Hepatocyte (in vitro differentiated cells): ENCODE results near the gene INPP5D. TPM values are rescaled to one million over a fixed set of nuclear protein-coding genes. Genes with fewer than 3 reads are reported as not detected.

ENCODE experiments used
- DNase-seq: peaks from one replicate; pipeline ENCODE4 v3.0.0-alpha.2; 2016; ENCODE audit warnings: low spot score
- H2AFZ ChIP-seq: fragments of 200-600 bp; sonication (generic); 2 replicates; pipeline ENCODE4 v1.6.0; 2016; ENCODE audit warnings: antibody characterized with exemption, mild to moderate bottlenecking
- H3K27ac ChIP-seq: fragments of 200-600 bp; sonication (generic); 2 replicates; pipeline ENCODE4 v1.5.1; 2016; ENCODE audit warnings: mild to moderate bottlenecking
- H3K27me3 ChIP-seq: fragments of 200-600 bp; sonication (generic); 2 replicates; pipeline ENCODE4 v1.6.1; 2016
- H3K36me3 ChIP-seq: fragments of 200-600 bp; sonication (generic); replicated peaks from 2 replicates; pipeline ENCODE4 v1.5.1; 2016; ENCODE audit warnings: low read depth; ENCODE audit not compliant: insufficient read depth
- H3K4me1 ChIP-seq: fragments of 200-600 bp; sonication (generic); 2 replicates; pipeline ENCODE4 v1.5.1; 2016; ENCODE audit warnings: mild to moderate bottlenecking, moderate library complexity; ENCODE audit not compliant: insufficient read depth
- H3K4me2 ChIP-seq: fragments of 200-600 bp; sonication (generic); 2 replicates; pipeline ENCODE4 v1.6.0; 2016
- H3K4me3 ChIP-seq: fragments of 200-600 bp; sonication (generic); 2 replicates; pipeline ENCODE4 v1.5.1; 2016; ENCODE audit warnings: mild to moderate bottlenecking
- H3K79me2 ChIP-seq: fragments of 200-600 bp; sonication (generic); 2 replicates; pipeline ENCODE4 v1.6.0; 2017; ENCODE audit warnings: mild to moderate bottlenecking
- H3K9me2 ChIP-seq: fragments of 200-600 bp; sonication (generic); replicated peaks from 2 replicates; pipeline ENCODE4 v1.6.0; 2017; ENCODE audit warnings: mild to moderate bottlenecking; ENCODE audit not compliant: insufficient read depth
- H3K9me3 ChIP-seq: fragments of 200-600 bp; sonication (generic); 2 replicates; pipeline ENCODE4 v1.5.1; 2016; ENCODE audit warnings: low read depth, mild to moderate bottlenecking
- H4K20me1 ChIP-seq: fragments of 200-600 bp; sonication (generic); 2 replicates; pipeline ENCODE4 v1.6.0; 2016; ENCODE audit warnings: mild to moderate bottlenecking; ENCODE audit not compliant: insufficient read depth, poor library complexity, severe bottlenecking
- CTCF ChIP-seq: fragments of 200-600 bp; sonication (generic); IDR thresholded peaks from 2 replicates; pipeline ENCODE4 v1.5.1; 2016; ENCODE audit warnings: antibody characterized with exemption, mild to moderate bottlenecking; ENCODE audit not compliant: poor library complexity
- EZH2 ChIP-seq: fragments of 200-600 bp; sonication (generic); IDR thresholded peaks from 2 replicates; pipeline ENCODE4 v1.6.1; 2016; ENCODE audit warnings: antibody characterized with exemption, mild to moderate bottlenecking, borderline replicate concordance
- EZH2phosphoT487 ChIP-seq: fragments of 200-600 bp; sonication (generic); IDR thresholded peaks from one replicate; pipeline ENCODE4 v1.6.1; 2018; ENCODE audit warnings: antibody characterized with exemption, mild to moderate bottlenecking, low read depth, moderate library complexity; ENCODE audit not compliant: unreplicated experiment, severe bottlenecking
- WGBS: methylation state at CpG from one replicate; pipeline ENCODE4 v1.1.6; 2016; ENCODE audit warnings: low lambda C conversion rate; ENCODE audit errors: missing lambda C conversion rate; 5-methylcytosine and 5-hydroxymethylcytosine counted together
- polyA plus RNA-seq: library from polyadenylated mRNA; unstranded; fragments of >200 nt; fragmentation: Nextera tagmentation; extraction: Ambion mirVana; gene quantifications from 2 replicates; pipeline ENCODE4 v1.2.1, GENCODE V29; 2016
- total RNA-seq: library from RNA; depleted of rRNA; stranded (reverse); fragments of >200 nt; gene quantifications from 2 replicates; pipeline ENCODE4 v1.2.3, GENCODE V29; 2014

INPP5D gene
- total and polyA plus RNA-seq, 2 experiments from 2014 or later, result 3.3 to 5.2 TPM

GRCh38 chr2:233184669-233185068, 124.5 kb downstream of the INPP5D start:
- WGBS, result 77% methylated on average over 8 of the region's 8 CpGs

DNA sequence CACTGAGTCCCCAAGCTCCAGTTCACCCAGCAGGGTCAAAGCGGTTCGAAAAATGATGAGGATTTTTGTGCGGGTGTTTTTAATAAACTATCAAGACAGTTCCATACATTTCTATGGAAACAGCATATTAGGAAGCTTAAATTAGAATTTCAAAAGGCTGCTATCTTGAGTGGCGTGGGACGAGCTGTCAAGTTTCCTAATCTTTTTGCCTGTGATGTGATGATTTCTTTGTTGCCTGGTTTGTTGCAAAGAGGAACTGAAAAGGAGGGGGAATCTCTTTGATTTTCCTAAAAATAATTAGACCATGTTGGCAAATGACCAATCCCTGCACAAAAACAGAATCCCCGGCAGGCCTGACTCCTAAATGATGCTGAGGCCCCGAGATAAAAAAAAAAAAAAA, 125.2 kb downstream of the INPP5D start:
- Histone ChIP-seq H3K9me3 (no peaks in the 10 kb centered on the region), H4K20me1 (no peaks in the 10 kb centered on the region), H3K36me3 (no peaks in the 10 kb centered on the region), H3K4me2 (no peak overlapping the region), H3K27ac (no peak overlapping the region), H3K9me2 (no peaks in the 10 kb centered on the region), H3K4me1 (no peaks in the 10 kb centered on the region), H2AFZ (no peak overlapping the region), H3K4me3 (no peak overlapping the region), H3K27me3 (no peaks in the 10 kb centered on the region), H3K79me2 (no peaks in the 10 kb centered on the region)
- TF ChIP-seq CTCF (no peak), EZH2phosphoT487 (no peak), EZH2 (no peak)
- 74% methylated on average over 7 of the region's 7 CpGs for WGBS
- no peak for DNase-seq

More at GRCh38 chr2:233184669-233185068, 124.5 kb downstream of the INPP5D start:
- no peak overlapping the region for H2AFZ ChIP-seq
- H3K9me2 ChIP-seq, result no peaks in the 10 kb centered on the region
- TF ChIP-seq EZH2phosphoT487 (no peak), CTCF (no peak), EZH2 (no peak)
- no peaks in the 10 kb centered on the region for H3K36me3 ChIP-seq
- no peak for DNase-seq
- no peaks in the 10 kb centered on the region for H3K9me3 ChIP-seq
- no peak overlapping the region for H3K4me2 ChIP-seq
- no peaks in the 10 kb centered on the region for H3K4me1 ChIP-seq
- H3K27me3 ChIP-seq, result no peaks in the 10 kb centered on the region
- H3K4me3 ChIP-seq, result no peak overlapping the region
- no peaks in the 10 kb centered on the region for H3K79me2 ChIP-seq
- no peaks in the 10 kb centered on the region for H4K20me1 ChIP-seq
- H3K27ac ChIP-seq, result no peak overlapping the region

GRCh38 chr2:233185963-233186362, 125.8 kb downstream of the INPP5D start:
- Histone ChIP-seq H2AFZ (no peak overlapping the region), H3K27ac (no peak overlapping the region), H4K20me1 (no peaks in the 10 kb centered on the region), H3K36me3 (no peaks in the 10 kb centered on the region), H3K27me3 (no peaks in the 10 kb centered on the region), H3K4me2 (no peak overlapping the region), H3K9me3 (no peaks in the 10 kb centered on the region), H3K4me3 (no peak overlapping the region), H3K9me2 (no peaks in the 10 kb centered on the region), H3K4me1 (no peaks in the 10 kb centered on the region), H3K79me2 (no peaks in the 10 kb centered on the region)
- TF ChIP-seq CTCF (no peak), EZH2phosphoT487 (no peak), EZH2 (no peak)
- no peak for DNase-seq
- 94% methylated on average over 8 of the region's 8 CpGs for WGBS

GRCh38 chr2:233186851-233187250, 126.7 kb downstream of the INPP5D start:
- no peak for TF ChIP-seq EZH2phosphoT487
- no peak for TF ChIP-seq EZH2
- no peak for TF ChIP-seq CTCF
- no peaks in the 10 kb centered on the region for H4K20me1 ChIP-seq
- H3K36me3 ChIP-seq, result no peaks in the 10 kb centered on the region
- 90% methylated on average over 5 of the region's 5 CpGs for WGBS
- no peak overlapping the region for H3K4me2 ChIP-seq
- H2AFZ ChIP-seq, result no peak overlapping the region
- H3K27me3 ChIP-seq, result no peaks in the 10 kb centered on the region
- H3K4me1 ChIP-seq, result no peaks in the 10 kb centered on the region
- H3K9me2 ChIP-seq, result no peaks in the 10 kb centered on the region
- no peak for DNase-seq
- no peaks in the 10 kb centered on the region for H3K9me3 ChIP-seq
- no peak overlapping the region for H3K27ac ChIP-seq
- H3K79me2 ChIP-seq, result no peaks in the 10 kb centered on the region
- no peak overlapping the region for H3K4me3 ChIP-seq
